MM.1S (cell line): ENCODE data around the gene ZNF462.

ENCODE experiments used
- DNase-seq: peaks from one replicate; pipeline ENCODE4 v3.0.0-alpha.2; 2015
- H2AFZ ChIP-seq: fragments of 300-600 bp; sonication (generic); 2 replicates; pipeline ENCODE4 v1.6.0; 2016; ENCODE audit warnings: antibody characterized with exemption, low read length
- H3F3A ChIP-seq: fragments of 300-600 bp; sonication (generic); 2 replicates; pipeline ENCODE4 v1.6.1; 2016; ENCODE audit warnings: mild to moderate bottlenecking, antibody characterized with exemption, low read length, moderate library complexity, mixed read lengths; ENCODE audit not compliant: insufficient read depth
- H3K27ac ChIP-seq: fragments of 300-600 bp; sonication (generic); 2 replicates; pipeline ENCODE4 v1.5.1; 2016; ENCODE audit warnings: mild to moderate bottlenecking, low read length
- H3K27me3 ChIP-seq: fragments of 300-600 bp; sonication (generic); replicated peaks from 2 replicates; pipeline ENCODE4 v1.6.0; 2016; ENCODE audit warnings: low read length; ENCODE audit not compliant: insufficient read depth
- H3K36me3 ChIP-seq: fragments of 300-600 bp; sonication (generic); replicated peaks from 2 replicates; pipeline ENCODE4 v1.6.1; 2016; ENCODE audit warnings: mild to moderate bottlenecking, low read length, mixed read lengths; ENCODE audit not compliant: insufficient read depth
- H3K4me1 ChIP-seq: fragments of 300-600 bp; sonication (generic); 2 replicates; pipeline ENCODE4 v1.6.1; 2016; ENCODE audit warnings: low read length, mixed read lengths
- H3K4me2 ChIP-seq: fragments of 300-600 bp; sonication (generic); 2 replicates; pipeline ENCODE4 v1.6.0; 2016; ENCODE audit warnings: low read depth, low read length
- H3K4me3 ChIP-seq: fragments of 300-600 bp; sonication (generic); 2 replicates; pipeline ENCODE4 v1.5.1; 2016; ENCODE audit warnings: low read length, mixed read lengths
- H3K79me2 ChIP-seq: fragments of 300-600 bp; sonication (generic); 2 replicates; pipeline ENCODE4 v1.6.1; 2016; ENCODE audit warnings: mixed run types, low read length, mixed read lengths
- H3K9ac ChIP-seq: fragments of 300-600 bp; sonication (generic); 2 replicates; pipeline ENCODE4 v1.6.1; 2016; ENCODE audit warnings: low read length, mixed read lengths
- H3K9me2 ChIP-seq: fragments of 300-600 bp; sonication (generic); replicated peaks from 2 replicates; pipeline ENCODE4 v1.6.1; 2016; ENCODE audit warnings: mild to moderate bottlenecking, low read length, mixed read lengths; ENCODE audit not compliant: insufficient read depth
- H3K9me3 ChIP-seq: fragments of 300-600 bp; sonication (generic); replicated peaks from 2 replicates; pipeline ENCODE4 v1.6.1; 2016; ENCODE audit warnings: mild to moderate bottlenecking, low read length, mixed read lengths; ENCODE audit not compliant: insufficient read depth
- H4K20me1 ChIP-seq: fragments of 300-600 bp; sonication (generic); 2 replicates; pipeline ENCODE4 v1.6.1; 2016; ENCODE audit warnings: mild to moderate bottlenecking, low read length, moderate library complexity, mixed read lengths; ENCODE audit not compliant: insufficient read depth
- EZH2 ChIP-seq: fragments of 300-600 bp; sonication (generic); optimal IDR thresholded peaks from 2 replicates; pipeline ENCODE3; 2017; ENCODE audit warnings: low read depth, mild to moderate bottlenecking, antibody characterized with exemption, low read length, mixed read lengths
- EZH2phosphoT487 ChIP-seq: fragments of 300-600 bp; sonication (generic); IDR thresholded peaks from 2 replicates; pipeline ENCODE4 v1.6.1; 2018; ENCODE audit warnings: antibody characterized with exemption, low read length
- TF ChIP-seq, protein P1 (sequence below): fragments of 300-600 bp; sonication (generic); IDR thresholded peaks from 2 replicates; pipeline ENCODE4 v1.5.1; 2016; ENCODE audit warnings: antibody characterized with exemption, low read length, mixed read lengths

The ZNF462 gene

DNA sequence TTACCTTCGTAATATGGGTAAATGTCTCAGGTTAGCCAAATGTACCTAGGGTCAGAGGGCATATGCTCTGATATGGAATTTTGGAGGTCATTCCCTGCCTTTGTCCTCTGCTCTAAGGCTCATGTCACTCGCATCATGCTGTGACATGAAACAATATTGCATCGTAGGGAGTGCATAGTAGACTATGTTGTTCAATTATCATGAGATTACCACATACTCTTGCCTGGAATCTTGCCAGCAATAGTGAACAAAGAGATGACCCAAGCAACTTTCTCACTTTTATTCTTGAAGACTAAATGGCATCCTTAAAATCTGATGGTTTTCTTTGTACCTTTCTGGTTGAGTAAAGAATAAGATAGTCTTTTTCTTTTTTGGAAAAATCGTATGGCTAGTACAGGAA is 27.6 kb downstream of the ZNF462 start:
- H3K9me2 ChIP-seq = no peaks in the 10 kb centered on the region
- TF ChIP-seq, protein P1, sequence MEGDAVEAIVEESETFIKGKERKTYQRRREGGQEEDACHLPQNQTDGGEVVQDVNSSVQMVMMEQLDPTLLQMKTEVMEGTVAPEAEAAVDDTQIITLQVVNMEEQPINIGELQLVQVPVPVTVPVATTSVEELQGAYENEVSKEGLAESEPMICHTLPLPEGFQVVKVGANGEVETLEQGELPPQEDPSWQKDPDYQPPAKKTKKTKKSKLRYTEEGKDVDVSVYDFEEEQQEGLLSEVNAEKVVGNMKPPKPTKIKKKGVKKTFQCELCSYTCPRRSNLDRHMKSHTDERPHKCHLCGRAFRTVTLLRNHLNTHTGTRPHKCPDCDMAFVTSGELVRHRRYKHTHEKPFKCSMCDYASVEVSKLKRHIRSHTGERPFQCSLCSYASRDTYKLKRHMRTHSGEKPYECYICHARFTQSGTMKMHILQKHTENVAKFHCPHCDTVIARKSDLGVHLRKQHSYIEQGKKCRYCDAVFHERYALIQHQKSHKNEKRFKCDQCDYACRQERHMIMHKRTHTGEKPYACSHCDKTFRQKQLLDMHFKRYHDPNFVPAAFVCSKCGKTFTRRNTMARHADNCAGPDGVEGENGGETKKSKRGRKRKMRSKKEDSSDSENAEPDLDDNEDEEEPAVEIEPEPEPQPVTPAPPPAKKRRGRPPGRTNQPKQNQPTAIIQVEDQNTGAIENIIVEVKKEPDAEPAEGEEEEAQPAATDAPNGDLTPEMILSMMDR = no peak
- no peak for TF ChIP-seq EZH2phosphoT487
- TF ChIP-seq EZH2 = no peak
- no peaks in the 10 kb centered on the region for H3K79me2 ChIP-seq
- no peak overlapping the region for H3K9ac ChIP-seq
- H3K27me3 ChIP-seq = no peaks in the 10 kb centered on the region
- H3F3A ChIP-seq = no peaks in the 10 kb centered on the region
- H3K4me3 ChIP-seq = no peak overlapping the region
- H3K9me3 ChIP-seq = no peaks in the 10 kb centered on the region
- no peaks in the 10 kb centered on the region for H3K4me1 ChIP-seq
- no peak overlapping the region for H2AFZ ChIP-seq
- no peak for DNase-seq
- H3K36me3 ChIP-seq = no peaks in the 10 kb centered on the region
- H3K4me2 ChIP-seq = no peak overlapping the region
- no peaks in the 10 kb centered on the region for H4K20me1 ChIP-seq
- no peak overlapping the region for H3K27ac ChIP-seq

DNA sequence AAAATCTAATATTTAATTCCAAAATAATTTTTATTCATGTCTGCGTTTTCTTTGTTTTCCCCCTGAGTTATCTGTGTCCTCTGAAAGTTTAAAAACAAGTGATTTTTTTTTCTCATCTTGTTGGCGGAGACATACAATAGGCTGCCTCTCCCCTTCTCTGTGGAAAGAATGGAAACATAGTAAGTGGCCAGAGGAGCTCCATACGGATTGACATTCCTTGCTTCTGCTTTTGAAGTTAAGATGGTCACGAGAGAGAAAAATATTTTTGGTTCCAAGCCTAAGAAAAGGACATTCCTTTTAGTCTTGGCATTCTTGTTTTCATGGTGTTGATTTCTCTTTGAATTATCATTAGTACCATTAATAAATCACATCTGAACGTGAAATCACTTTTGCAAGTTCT is 28.3 kb downstream of the ZNF462 start:
- H3F3A ChIP-seq = no peaks in the 10 kb centered on the region
- no peaks in the 10 kb centered on the region for H3K4me1 ChIP-seq
- no peak overlapping the region for H2AFZ ChIP-seq
- no peaks in the 10 kb centered on the region for H4K20me1 ChIP-seq
- H3K36me3 ChIP-seq = no peaks in the 10 kb centered on the region
- no peaks in the 10 kb centered on the region for H3K9me2 ChIP-seq
- no peak for TF ChIP-seq EZH2
- TF ChIP-seq, protein P1 = no peak
- TF ChIP-seq EZH2phosphoT487 = no peak
- no peaks in the 10 kb centered on the region for H3K27me3 ChIP-seq
- no peak overlapping the region for H3K4me2 ChIP-seq
- no peak overlapping the region for H3K27ac ChIP-seq
- no peak for DNase-seq
- H3K9me3 ChIP-seq = no peaks in the 10 kb centered on the region
- no peaks in the 10 kb centered on the region for H3K79me2 ChIP-seq
- H3K4me3 ChIP-seq = no peak overlapping the region
- no peak overlapping the region for H3K9ac ChIP-seq

DNA sequence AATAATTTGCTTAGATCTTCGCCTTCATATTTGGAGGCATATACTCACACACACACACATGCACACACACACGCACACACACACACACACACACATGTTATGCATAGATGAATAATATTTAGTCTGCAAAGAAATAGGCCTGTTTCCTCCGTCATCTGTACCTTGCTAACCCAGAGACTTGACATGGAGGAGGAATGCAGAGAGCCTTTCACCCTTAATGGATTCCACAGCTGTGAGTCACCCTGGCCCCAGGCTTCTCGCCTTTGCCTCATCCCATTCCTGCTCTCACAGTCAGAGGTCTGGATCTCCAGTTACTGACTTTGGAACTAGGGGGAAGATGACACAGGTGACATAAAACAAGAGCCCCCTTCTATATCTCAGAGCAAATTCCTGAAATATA is 29.7 kb downstream of the ZNF462 start:
- H3K79me2 ChIP-seq = no peaks in the 10 kb centered on the region
- H3K9me2 ChIP-seq = no peaks in the 10 kb centered on the region
- no peak for DNase-seq
- no peaks in the 10 kb centered on the region for H3K9me3 ChIP-seq
- H3K27me3 ChIP-seq = no peaks in the 10 kb centered on the region
- no peak overlapping the region for H3K9ac ChIP-seq
- no peak overlapping the region for H3K4me2 ChIP-seq
- no peaks in the 10 kb centered on the region for H4K20me1 ChIP-seq
- H3K4me1 ChIP-seq = no peaks in the 10 kb centered on the region
- H3K36me3 ChIP-seq = no peaks in the 10 kb centered on the region
- H3K27ac ChIP-seq = no peak overlapping the region
- TF ChIP-seq EZH2 (no peak), EZH2phosphoT487 (no peak)
- TF ChIP-seq, protein P1 = no peak
- no peak overlapping the region for H3K4me3 ChIP-seq
- no peaks in the 10 kb centered on the region for H3F3A ChIP-seq
- no peak overlapping the region for H2AFZ ChIP-seq

DNA sequence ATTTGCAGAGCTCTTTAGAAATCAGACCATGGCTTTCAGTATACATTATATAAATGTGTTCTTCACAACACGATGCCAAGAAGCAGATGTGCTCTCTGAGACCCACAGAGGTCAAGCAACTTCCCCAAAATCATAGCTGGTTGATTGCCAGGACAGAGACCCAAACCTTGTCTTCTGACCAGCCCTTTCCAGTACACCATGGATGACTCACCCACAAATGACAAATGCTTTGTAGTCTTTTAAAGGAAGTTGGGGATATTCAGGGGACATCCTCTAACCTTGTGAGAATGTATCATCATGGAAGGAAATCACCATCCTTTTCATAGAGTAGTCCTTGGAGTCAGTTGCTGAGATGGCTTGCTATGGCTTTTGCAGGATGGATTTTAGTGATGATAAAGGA is 30.1 kb downstream of the ZNF462 start:
- no peaks in the 10 kb centered on the region for H4K20me1 ChIP-seq
- TF ChIP-seq, protein P1 = no peak
- no peak for TF ChIP-seq EZH2phosphoT487
- H3K27ac ChIP-seq = no peak overlapping the region
- H3K9me3 ChIP-seq = no peaks in the 10 kb centered on the region
- H3K4me1 ChIP-seq = no peaks in the 10 kb centered on the region
- no peak overlapping the region for H2AFZ ChIP-seq
- no peaks in the 10 kb centered on the region for H3K27me3 ChIP-seq
- no peaks in the 10 kb centered on the region for H3K9me2 ChIP-seq
- no peak for DNase-seq
- H3K36me3 ChIP-seq = no peaks in the 10 kb centered on the region
- H3K79me2 ChIP-seq = no peaks in the 10 kb centered on the region
- H3F3A ChIP-seq = no peaks in the 10 kb centered on the region
- H3K9ac ChIP-seq = no peak overlapping the region
- H3K4me3 ChIP-seq = no peak overlapping the region
- H3K4me2 ChIP-seq = no peak overlapping the region
